HG02642 (cell line): ENCODE data around the gene MRPL44.

Experiments
- ATAC-seq: cut with Tn5 transposase; IDR thresholded peaks from one replicate; pipeline ENCODE4 v1.9.1; 2021; ENCODE audit warnings: mild to moderate bottlenecking; ENCODE audit not compliant: unreplicated experiment, poor library complexity

Gene MRPL44

GRCh38 chr2:223935459-223936125 lies 21.7 kb upstream of the MRPL44 start:
- no peak for ATAC-seq

DNA sequence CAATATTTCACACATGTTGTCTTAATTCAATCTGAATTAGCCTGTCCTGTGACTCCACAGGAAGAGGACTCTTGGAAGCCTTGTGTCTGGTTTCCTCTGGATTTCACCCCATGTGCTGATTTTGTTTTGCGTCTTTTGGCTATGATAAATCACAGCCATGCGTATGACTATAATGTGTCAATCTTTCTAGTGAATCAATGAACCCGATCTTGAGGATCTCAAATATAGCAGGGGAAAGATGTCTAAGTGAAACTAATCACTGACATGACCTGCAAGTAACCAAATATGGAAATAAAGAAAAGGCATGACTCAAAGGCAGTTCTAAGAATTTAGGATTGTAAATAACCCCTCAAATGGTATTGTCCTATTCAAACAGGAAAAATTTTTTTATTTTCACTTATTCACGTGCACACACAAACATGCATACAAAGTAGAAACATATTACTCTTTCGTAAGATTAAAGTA lies 20.4 kb upstream of the MRPL44 start:
- ATAC-seq = no peak

DNA sequence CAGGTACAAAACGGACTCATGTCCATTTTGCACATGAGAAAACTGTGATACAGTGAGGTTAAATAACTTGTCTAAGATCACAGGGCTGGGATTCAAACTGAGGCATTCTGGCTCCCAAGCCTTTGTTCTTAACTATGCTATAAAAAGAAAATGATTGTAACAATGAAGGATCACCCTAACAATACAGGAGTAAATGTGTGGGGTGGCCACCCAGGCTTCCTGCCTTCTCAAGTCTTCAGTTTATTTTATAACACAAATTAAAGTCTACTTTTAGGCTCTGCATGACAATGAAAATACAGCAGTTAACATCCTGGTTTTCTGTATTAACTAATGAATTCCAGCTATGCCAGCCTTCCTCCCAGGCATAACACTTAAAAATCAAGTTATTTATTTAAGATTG lies 19.7 kb upstream of the MRPL44 start:
- ATAC-seq = no peak

DNA sequence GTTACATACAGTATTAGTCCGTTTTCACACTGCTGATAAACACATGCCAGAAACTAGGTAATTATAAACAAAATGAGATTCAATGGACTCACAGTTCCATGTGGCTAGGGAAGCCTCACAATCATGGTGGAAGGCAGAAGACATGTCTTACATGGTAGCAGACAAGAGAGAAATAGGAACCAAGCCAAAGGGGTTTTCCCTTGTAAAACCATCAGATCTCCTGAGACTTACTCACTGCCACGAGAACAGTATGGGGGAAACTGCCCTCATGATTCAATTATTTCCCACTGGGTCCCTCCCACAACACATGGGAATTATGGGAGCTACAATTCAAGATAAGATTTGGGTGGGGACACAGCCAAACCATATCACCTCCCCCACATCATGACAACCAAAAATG lies 17.8 kb upstream of the MRPL44 start:
- ATAC-seq = peak; percentile 31

- peak; percentile 56 for ATAC-seq
Measured at GRCh38 chr2:223941579-223942277, 15.5 kb upstream of the MRPL44 start.

GRCh38 chr2:223943135-223943534 lies 14.1 kb upstream of the MRPL44 start:
- ATAC-seq = no peak

- ATAC-seq = no peak
Measured at GRCh38 chr2:223943561-223944008, 13.7 kb upstream of the MRPL44 start.

DNA sequence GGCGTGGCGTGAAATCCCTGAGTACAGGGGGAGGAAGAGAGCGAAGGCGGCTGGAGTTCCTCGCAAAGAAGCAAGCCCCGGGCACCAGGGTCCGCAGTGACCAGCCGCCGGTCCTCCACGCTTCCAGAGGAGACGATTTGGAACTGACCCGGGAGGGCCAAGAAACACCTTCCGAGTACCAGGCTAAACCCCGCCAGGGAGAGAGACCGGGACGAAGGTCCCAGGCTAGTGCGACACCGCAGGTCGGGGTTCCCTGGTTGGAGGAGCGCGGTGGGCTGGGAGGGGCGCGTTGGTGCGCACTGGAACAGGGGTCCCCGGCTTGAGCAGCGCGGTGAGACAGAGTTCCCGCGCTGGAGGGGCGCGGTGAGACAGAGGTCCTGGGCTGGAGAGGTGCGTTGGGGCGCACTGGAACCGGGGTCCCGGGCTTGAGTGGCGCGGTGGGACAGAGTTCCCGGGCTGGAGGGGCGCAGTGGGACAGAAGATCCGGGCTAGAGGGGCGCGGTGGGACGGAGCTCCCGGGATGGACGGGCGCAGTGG lies 13.0 kb upstream of the MRPL44 start:
- peak; percentile 29 for ATAC-seq

DNA sequence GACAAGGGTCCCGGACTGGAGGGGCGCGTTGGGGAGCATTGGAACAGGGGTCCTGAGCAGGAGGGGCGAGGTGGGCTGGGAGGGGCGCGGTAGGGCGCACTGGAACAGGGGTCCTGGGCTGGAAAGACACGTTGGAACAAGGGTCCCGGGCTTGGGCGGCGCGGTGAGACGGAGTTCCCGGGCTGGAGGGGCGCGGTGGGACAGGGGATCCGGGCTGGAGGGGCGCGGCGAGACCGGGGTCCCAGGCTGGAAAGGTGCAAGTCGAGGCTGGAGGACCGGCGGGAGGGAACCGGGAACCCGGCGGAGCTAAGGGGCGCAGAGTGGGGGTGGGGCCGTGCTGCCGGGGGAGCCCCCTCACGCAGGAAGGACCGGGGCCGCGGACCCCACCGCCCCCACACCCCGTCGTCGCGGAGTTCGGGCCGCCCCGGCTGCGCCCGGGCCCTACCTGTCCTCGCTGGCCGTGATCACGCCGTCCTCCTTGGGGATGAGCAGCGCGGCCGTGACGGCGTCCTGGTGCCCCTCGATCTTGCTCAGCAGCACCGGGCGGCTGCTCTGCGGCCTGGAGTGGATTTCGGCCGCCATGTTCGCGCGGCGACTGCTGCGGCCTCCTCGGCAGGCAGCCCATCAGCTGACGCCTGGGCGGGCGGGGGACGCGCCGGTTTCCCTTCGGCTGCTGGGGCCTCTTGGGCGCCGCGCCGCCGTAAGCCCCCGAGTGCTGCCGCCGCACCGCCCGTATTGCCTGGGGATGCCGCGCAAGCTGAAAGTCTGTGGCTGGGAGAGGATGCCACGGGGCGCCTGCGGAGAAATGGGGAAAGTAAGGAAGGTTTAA lies 12.3 kb upstream of the MRPL44 start, which contains the start of gene WDFY1:
Gene WDFY1, minus strand, starts transcription at position 633 of the 829 bp plus-strand sequence. Its CDS starts 51 bp downstream, at position 582.
- peak; percentile 83 for ATAC-seq

DNA sequence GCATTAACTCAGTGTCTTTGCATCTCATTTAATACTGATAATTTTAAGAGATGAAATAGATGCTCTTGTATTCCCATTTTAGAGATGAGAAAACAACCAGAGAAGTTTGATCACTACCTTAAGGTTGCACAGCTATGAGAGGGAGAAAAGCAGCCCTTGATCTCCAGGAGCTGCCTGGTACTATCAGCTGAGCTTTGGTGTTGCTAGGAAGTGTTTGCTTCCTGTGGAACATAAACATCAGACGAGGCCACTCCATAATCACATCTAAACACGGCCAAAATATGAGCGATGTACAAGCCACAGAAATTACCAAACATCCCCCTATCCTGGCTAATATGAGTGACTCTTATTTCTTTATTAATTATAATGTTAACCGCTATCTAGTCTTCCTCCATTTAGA lies 11.5 kb upstream of the MRPL44 start:
- ATAC-seq = no peak

DNA sequence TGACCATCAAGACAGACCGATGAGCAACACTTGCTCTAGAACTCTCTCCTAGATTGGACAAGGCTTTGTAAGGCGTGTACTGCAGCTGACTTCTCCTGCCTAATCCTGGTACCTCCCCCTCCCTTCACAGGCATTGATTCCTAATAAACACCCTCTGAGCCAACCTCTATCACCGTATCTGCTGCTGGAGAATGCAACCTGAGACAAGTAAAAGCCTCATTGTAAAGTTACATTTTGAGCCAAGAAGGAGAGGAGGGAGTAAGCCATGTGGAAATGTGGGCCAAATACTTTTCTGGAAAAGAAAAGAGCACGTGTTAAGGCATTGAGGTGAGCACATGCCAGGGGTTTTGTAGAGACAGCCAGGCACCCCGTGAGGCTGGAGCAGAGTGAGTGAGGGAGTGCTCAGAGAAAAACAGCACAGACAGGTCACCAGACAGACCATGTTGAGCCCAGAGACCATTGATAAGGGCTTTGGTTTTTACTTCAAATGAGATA lies 9.5 kb upstream of the MRPL44 start:
- no peak for ATAC-seq

GRCh38 chr2:223949241-223949840 lies 7.9 kb upstream of the MRPL44 start:
- ATAC-seq = no peak

DNA sequence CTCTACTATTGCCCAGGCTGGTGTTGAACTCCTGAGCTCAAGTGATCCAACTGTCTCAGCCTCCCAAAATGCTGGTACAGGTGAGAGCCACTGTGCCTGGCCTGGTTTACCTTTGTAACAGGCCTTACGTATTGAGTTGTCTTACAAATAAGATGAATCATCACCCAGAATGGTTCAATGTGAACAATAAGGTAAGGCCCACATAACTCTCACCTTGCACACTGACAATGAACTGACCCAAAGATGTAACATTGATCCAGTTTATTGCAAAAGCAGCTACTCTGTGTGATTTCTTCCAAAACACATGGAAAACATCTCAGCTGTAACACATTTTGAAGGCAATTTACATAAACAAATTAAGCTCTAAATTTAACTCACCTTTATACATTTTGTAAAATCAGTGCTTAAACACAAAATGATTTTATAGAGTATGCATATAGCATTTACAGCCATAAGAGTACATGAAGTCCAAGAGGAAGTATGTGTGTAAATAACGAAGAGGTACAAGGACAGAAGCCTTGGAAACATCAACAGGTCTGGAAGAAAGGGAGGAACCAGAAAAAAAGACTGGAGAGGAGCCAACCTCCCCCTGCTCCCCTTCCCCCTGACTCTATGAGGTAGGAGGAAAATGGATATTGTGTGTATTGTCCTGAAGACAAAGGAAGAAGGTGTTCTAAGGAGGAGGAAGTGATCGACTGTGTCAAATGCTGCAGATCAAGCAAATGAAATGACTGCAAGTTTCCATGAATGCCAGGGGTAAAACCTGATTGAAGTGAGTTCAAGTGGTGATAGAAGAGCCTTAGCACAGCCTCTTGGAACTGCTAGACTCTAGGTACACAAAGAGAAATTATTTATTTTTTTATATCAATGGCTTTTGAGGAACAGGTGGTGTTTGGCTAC lies 6.6 kb upstream of the MRPL44 start:
- no peak for ATAC-seq

DNA sequence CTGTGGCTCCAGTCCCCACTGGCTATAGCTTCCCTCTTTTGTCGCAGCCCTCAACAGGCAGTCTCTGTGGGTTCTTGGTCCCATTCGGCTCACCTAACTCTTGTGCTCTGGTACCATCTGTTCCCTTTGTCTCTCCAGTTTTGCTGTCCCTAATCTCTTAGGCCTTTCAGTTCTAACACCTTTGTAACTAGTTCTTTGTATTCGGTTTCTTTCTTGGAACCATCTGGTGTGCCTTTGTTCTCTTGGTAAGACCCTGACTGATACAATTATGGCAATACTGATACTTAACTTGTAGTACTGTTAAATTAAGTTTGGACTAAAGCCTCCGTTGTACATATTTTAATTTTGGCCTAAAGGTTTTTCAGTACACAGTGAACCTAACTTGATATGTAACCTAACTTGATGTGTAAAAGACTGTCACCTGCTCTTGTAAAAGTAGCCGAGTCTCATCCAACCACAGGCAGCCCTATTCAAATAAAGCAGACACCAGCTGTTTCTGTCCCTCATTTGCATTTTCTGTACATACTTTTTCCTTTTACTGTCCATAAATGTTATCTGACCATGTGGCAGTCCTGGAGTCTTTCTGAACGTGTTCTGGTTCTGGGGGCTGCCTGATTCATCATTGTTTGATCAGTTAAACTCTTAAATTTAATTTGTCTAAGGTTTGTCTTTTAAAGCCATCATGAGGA lies 4.8 kb upstream of the MRPL44 start:
- peak; percentile 49 for ATAC-seq

DNA sequence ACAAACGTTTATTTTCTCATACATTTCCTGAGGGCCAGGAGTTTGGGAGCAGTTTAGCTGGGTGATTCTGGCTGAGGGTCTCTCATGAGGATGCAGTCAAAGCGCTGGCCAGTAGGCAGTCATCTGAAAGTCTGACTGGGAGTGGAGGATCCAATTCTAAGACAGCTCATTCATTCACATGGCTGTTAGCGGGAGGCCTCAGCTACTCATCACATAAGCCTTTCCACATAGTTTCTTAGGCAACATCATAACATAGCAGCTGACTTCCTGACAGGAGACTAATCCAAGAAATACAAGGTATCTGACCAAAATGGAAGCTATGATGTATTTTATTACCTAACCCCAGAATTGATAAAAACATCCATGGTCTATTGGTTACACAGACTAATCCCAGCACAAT lies 2.9 kb upstream of the MRPL44 start:
- no peak for ATAC-seq

GRCh38 chr2:223956300-223956699 lies 963 bp upstream of the MRPL44 start:
- peak; percentile 27 for ATAC-seq

GRCh38 chr2:223959688-223960087 lies 2.4 kb downstream of the MRPL44 start:
- no peak for ATAC-seq

GRCh38 chr2:223967981-223968380 lies 10.7 kb downstream of the MRPL44 start:
- no peak for ATAC-seq
